ENCODE measurements around the gene ZBTB20.

ZBTB20 gene

DNA sequence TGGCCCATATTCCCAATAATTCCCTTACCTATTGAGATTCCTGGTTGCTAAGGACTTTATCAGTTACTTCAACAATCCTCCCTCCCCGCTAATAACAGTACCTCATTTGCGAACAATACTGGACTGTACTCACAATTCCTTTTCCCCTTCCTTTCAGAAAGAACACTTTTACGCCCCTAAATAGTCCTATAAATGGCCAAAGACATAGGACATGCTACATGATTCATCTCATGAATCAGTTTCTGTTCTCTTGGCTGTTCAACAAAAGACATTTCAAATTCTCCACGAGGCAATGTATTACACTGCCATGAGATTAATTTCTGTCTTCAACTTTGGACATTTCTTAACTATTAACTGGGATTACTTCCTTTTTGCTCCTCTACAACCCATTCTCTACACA is 588.8 kb downstream of the ZBTB20 start:
- no peak for DNase-seq

DNA sequence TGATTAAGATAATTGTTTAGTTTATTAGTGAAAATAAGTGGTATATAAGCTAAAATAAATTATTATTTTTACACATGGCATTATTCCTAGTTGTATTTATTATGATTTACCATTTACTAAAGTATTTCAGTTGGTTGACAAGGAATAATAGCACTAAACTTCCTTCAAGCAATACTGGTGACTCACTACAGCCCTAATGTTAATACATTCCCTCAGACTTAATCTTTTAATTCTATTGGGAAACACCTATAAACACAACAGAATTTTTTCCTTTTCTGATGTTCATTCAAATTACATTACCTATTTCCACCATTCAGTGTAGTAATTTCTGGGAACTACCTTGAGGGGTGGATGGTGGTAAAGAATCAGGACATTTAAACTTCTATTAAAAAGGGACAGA is 589.3 kb downstream of the ZBTB20 start:
- DNase-seq, result no peak

DNA sequence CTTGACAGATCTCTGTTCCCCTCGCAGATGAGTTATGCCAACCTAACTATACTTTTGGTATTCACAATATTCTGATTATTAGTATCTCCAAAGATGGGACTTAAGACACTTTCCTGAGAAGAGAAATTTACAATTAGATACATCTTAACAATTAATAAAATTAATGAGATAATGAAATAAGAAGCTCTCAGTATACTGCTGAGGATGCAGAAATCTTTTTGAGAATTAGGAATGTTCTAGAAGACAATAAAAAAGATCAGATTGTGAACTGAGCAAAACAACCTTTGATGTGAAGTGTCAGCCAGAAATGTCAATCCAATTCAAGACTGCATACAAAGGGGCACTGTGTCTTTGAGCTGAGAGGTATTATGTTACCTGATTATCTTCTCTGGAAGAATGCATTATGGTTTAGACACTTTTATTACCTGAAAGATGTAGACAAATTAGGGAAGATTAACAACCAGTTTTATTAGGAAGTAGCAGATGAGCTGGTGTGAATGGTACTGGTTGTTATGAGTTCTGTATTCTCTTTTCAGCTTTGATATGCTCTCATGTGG is 590.4 kb downstream of the ZBTB20 start:
- DNase-seq, result no peak

DNA sequence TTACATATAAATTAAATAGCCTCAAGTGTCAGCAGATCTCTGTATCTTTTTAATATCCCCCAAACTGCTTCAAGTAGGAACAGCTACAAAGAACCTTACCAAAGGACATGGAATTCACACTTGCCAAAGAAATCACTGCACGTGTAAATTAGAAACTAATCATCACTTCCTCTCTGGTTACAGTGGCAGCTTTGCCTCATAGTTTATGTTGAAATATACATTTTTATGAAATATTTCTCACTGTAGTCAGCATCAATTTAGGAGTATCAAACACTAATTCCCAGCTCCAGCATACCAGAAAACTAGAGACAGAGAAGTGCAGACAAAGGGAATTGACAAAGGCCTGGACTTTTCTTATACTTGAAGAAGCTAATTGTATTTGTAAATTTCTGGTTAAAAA is 592.4 kb downstream of the ZBTB20 start:
- no peak for DNase-seq

DNA sequence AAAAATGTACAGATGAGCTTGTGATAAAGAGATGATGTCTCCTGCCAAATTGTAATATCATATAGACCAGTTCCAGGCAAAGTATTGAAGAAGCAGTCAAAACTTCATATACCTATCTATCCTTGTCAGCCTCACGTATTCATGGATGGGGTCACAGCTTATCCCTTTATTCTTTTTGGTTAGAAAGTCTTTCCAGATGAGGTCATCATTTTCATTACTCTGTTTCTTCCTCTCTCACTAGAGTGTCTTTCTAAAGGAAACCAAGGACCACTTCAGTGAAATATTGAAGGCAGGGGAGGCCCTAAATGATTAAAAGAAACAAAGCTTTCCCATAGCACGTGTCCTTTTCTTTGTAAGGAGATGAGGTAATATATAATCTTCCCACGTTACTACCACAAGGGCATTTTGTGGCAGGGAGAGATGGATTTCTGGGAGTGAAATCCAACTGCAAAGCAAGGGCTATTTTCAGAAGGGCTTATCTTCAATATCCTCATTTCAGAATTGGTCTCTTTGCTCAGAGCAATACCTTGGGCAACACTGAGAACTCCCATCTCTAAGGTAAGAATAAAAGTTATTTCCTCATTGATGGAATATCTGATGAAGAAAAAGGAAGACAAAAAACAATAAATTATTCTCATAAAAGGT is 593.0 kb downstream of the ZBTB20 start:
- no peak for DNase-seq

DNA sequence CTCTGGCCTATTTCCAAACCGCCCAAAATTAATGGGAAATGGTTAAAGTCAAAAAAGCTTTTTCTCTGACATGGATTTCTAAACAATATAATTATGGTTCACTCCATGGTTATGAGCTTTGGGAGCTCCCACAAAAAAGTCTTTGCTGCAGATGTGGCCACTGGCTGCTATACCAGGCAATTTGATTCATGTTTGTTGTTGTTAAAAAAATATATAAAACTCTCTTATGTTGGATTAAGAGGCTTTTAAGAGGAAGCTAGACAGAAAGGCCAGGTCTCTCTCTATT is 594.6 kb downstream of the ZBTB20 start:
- DNase-seq, result no peak

DNA sequence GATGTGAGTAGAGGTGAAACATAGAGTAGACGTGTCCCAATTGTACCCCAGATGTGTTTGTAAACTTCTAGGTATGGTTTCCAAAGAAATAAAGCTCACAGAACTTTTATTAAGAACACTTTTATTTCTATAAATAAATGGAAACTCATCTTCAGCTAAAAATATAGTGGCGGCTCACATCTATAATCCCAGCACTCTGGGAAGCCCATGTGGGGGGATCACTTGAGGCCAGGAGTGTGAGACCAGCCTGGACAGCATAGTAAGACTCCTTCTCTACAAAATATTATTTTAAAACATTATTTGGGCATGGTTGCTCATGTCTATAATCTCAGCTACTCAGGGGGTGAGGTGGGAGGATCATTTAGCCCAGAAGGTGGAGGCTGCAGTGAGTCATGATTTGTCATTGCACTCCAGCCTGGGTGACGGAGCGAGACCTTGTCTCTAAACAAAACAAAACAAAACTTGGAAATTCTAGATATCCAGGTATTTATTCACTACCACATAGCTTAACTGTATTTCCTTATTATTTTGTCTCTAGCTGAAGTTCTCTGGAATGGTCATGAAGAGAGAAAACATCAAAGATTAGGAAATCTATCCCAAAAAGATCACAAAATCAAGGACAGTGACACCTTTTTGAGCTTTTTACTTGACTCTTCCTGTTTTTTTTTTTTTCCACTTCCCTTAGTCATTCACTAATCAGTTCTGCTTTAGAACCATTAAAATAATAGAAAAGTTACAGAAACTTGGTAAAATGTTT is 595.1 kb downstream of the ZBTB20 start:
- DNase-seq, result no peak

DNA sequence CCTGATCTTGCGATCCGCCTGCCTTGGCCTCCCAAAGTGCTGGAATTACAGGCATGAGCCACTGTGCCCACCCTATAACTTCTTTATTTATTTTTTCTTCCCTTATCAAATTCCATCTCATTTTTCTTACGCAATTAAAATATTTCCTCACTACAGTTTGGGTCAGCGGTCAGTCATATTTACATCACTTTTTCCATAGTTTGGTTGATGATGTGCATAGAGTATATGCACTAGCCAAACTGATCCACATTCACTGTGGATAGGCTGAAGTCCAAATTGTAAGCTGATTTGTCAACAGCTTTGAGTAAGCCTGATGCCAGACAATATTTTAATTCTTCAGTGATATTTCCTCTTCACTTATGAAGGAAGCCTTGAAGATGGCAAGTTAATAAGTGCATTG is 596.9 kb downstream of the ZBTB20 start:
- no peak for DNase-seq

DNA sequence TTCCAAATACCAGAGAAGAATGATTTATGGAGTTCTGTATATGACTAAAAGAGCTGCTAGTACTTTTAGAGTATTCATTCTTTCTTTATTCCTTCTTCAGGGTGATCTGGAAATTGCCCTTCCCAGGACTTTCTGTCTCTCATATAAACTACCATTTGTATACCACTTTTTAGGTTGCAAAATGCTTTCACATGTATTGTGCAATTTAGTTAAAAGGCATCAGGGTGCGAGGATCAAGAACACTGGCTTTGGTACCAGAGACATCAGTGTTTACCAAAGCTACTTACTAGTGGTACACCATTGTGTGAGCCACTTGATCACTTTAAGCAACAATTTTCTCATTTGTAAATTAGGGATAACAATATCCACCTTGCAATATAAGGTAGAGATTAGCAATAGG is 601.9 kb downstream of the ZBTB20 start:
- no peak for DNase-seq

DNA sequence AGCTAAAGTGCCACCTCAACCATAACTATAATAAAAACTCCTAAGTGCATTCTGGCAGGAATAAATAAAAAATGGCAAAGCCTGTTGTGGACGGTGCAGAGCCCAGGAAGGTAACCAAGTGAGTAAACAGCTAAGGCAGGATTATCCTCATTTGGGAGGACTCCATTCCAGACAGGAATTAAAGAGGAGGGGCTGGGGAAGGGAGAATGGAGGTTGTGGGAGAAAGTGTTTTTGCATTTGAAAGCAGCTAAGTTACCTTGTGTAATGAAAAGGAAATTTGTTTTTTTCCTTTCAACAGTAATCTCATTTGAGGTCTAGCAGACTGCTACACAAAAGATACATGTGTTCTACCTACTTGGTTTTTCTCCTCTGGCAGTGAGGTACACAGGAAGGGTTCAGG is 604.7 kb downstream of the ZBTB20 start:
- no peak for DNase-seq

DNA sequence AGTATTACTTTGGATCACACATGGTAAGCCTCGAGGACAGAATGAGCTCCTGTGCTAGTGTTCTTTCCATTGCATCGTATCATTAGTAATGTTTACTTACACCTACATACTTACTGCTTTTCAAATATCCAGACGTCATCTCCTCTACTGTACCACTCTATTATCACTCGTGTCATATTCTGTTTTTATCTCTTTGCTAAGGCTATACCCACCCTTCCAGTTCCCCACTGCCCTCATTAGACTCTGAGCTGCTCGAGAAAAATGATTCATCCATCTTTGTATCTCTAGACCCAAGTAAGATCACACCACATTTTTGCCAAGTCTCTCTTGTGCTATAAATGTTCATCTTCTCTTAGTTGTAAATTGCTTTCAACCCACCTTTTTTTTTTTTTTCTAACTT is 607.6 kb downstream of the ZBTB20 start:
- DNase-seq, result no peak

DNA sequence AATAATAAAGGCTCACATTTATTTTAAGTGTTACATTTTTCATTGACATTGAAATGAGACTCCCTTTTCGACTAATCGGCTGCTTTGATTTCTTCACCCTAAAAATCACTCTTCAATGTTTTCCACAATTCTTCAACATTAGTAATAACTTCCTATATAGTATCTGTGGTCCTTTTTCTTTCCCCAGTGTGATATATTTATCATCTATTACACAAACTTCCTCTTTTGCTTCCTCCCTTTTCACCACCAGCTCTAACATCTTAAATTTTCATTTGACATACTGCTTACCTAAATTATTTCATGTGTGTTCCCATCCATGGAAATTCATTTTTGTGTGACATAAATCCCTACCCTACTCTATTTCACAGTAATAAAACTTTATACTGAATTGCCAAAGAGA is 608.9 kb downstream of the ZBTB20 start:
- DNase-seq, result no peak

DNA sequence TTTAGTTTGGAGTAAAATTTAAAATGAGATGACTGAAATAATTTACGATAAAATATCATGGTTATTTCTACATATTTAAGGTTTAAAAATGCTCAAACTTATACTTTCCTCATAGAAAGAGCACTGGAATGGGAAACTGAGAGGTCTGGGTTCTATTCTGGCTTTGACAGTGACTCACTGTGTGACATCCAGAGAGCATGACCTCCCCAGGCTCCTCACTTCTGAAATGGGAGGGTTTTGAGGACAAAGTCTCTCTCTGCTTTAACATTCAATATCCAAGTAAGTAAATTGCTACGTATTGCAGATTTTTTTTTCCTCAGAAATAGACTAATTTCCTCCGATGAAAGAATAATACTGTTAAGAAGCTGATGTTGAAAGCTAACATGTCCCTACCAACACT is 618.6 kb downstream of the ZBTB20 start:
- DNase-seq, result no peak

DNA sequence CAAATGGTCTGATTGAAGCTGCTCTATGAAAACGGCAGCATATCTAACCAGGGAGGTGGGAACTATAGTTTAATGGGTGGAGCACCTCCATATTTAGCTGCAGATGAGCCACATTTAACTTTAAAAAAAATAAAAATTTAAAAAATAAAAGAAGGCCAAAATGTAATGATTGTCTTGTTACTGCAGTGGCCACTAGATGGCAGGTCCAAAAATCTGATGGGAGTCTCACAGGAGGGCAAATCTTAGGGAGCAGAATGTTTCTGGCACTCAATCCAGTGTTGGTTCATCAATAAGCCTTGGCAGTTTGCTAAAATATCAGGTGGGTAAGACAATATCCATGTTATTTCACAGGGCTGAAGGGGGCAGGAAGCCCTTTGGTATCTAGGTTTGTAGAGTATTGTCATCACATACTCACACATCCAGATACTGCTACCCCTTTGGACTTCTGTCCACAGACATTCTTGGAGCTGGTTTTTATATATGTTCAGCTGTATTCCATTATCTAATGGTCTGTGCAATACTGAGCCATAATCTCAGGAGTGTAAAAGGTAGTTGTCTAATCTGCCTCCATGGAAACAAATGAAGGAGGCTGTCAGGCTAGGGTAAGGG is 619.9 kb downstream of the ZBTB20 start:
- DNase-seq, result no peak

DNA sequence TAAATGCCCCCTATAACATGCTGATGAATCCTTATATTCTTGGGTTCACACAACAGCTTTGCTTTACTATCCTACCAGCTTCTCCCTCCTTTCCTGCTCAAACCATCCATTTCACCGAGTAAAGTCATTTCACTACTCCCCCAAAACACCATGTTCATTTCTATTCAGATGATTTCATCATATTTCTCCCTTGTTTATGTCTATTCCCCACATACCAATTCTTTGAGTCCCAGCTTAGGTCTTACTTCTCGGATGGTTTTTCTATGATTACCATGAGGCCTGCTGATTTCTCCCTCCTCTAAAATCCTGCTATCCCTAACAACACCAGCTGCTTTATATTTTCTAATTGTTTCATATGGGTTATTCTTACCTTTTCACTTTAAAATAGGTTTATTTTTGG is 621.8 kb downstream of the ZBTB20 start:
- DNase-seq, result no peak

DNA sequence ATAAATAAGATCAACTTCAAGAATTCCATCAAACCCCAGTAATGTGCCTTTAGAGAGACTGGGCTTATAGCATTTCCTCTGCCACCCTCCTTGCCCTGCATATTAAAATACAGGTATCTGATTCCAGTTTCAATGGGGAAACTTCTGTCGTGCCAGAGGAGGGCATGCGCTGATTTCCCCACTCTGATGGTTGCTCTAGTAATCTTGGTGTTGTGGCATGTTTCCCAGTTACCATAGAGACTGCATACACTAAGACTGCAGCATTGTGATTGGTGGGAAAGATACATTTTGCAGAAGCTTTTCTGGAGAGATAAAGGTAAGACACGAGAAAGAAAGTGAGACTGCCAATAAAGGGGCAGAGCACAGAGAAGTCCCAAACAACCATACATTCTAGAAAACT is 627.7 kb downstream of the ZBTB20 start:
- no peak for DNase-seq

DNA sequence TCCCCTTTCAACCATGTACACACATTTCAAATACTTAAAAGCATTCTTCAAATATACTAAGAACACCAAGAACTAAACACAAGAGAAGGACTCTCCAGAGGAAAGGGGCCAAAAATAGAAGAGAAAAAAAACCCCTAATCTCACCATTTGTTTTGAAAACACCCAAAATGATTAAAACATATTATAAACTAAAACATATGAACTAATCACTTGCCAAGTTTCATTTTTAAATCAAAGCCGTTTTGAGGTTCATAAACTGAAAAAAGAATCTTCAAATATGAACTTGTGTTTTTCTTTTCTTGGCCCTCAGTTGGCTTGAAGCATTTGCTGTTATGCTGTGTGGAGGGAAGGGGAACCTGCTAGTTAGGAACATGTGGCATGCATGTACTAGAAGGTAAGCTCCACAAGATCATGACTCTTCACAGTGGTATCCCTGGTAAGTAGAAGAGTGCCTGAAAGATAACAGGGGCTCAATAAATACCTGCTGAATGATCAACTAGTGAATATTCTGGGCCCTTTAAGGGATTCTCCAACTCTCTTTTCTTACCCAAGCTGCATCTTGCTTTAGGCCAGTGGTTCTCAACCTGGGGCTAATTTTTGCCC is 628.8 kb downstream of the ZBTB20 start:
- DNase-seq, result no peak

DNA sequence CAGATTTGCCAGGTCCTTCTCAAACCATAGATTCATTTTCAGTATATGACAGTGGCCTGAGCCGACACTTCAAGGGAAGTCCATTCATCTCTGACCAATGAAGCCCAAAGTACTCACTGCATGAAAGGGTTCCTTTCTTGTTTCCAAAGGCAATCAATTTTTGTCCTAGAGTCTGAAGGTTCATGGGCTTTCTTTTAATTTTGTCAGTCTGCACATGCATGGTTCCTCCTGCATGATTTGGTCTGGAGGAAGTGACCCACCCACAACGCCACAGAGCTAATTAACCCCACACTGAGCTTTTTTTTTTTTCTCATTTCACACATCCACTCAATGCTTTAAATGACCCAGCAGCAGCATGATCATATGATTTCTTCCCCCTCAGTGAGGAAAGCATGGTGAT is 636.9 kb downstream of the ZBTB20 start:
- DNase-seq, result no peak

DNA sequence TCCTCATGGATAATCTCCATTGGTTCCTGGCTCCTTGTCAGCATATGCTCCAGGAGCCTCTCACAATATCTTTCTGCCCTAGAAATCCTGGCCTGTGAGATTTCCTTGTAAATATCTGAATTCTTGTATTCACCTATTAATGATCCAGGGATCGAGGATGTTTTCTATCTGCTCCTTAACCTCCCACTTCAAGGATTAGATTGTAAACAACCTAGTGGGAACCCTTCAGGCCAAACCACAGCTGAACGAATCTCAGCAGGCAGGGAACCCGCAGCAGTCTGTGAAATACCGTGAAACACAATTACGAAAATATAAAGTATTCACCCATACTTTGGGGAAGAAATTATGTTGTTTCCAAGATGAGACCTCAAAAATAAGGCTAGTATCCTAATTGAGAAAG is 637.3 kb downstream of the ZBTB20 start:
- DNase-seq, result no peak

DNA sequence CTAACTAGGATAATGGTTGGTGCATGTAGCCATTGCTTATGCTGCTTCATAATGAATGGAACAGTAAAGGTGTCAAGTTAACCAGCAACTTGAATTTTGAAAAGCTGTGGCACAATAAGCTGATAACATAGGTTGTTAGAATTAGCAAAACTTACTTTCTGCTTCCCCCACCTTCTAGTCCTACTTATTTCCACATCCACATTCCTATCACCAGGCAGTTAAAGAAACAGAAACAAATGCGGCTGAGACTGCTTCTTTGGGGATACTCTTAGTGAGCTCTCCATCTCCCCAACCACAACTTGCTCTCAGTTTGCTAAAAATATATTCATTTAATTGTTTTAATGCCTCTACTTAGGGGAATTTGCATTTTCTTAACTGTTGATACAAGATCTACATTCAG is 638.1 kb downstream of the ZBTB20 start:
- DNase-seq, result no peak

DNA sequence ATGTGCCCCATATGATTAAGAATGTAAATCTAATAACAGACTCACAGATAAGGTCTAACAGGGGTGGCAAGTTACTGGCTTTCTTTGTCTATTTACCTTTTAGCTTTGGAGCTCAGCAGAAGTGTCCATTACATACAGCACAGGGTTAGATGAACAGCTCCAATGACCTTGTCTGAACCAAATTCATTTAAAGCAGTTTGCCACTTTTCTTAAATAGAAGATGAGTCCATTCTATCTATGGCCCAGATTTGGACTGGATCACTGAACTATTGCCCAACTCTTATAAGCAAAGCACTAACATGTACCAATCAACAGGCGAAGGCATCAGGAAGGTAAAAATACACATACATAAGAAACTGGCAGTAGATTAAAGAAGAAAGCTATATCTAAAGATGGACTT is 638.9 kb downstream of the ZBTB20 start:
- no peak for DNase-seq

DNA sequence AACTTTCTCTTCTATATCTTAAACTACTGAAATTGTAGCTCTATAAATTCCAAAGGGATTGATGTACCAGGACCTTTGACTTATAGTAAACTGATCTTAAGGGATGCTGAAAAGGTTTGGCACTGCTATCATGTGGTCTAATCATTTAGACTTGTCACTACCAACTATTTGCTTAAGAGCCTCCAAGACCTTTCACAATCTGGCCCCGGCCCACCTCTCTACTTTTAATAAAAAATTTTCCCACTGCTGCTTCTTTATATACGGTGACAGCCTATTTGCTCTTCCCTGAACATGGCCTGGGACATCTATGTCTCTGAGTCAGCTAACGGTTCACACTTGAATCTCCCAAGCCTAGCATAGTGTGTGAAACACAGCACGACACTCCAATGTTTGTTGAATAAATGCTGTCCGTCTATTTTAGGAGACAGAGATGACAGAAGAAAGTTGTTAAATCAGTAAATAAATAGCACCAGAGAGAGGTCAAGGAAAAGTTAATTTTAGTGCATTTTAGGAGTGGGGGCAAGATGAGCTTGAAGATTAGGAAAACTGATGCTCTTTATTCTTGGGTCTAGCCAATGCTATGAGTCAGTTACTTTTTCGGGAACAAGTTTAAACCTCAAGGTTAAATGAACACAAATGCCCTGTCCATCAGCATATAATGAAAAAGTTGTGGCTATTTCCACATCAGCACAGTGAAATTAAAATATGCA is 640.3 kb downstream of the ZBTB20 start:
- no peak for DNase-seq

DNA sequence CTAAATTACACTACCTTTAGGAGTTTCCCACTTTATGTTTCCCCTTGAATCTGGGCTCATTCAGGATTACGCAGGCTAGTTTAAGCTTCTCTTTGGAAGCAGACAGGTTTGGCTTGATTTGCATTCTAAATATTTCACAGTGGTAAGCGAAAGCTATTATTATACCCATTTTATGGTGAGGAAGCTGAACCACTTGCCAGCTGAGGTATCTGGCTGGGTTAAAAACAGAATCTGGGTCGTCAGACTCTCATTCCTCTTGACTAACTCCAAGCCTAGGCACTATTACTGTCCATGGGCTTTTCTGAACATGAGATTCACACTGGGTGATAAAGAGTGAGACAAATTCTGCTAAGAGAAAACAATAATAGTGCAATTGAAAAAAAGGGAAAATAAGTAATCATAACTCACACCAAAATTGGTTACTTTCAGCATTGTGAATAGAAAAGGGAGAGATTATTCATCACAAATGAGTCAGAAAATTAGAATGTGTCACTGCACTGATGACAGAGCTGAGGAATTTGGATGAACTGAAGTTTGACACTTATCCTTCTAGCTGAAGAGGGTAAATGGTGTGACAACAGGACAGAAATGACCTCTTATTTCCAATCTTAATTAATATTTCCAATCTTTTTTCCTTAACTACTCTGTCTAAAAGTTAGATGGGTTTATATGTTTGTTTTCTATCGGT is 642.0 kb downstream of the ZBTB20 start:
- no peak for DNase-seq
